GM21423 (cell line): ENCODE results near the gene FEZF2.

Source experiments
- ATAC-seq: cut with Tn5 transposase; IDR thresholded peaks from one replicate; pipeline ENCODE4 v1.9.1; 2021; ENCODE audit warnings: mild to moderate bottlenecking, moderate library complexity; ENCODE audit not compliant: unreplicated experiment

FEZF2 gene

GRCh38 chr3:62332835-62333244, 40.5 kb downstream of the FEZF2 start:
- no peak for ATAC-seq

DNA sequence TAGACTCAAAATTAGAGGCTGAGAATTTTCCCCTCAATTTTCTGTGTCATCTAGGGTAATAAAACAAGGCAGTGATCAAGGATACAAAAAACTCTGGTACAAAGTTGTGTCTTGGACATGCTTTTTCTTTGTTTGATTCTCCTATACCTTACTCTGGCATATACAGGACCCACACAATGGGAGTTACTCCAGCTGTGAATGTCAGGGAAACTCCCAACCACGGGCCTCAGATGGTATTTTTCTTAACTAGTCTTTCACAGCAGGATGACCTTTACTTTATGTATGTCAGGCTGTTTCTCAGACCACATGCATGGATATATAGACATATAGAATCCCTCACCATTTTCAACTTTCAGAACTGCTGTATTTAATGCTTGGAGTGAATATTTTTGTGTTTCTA, 41.3 kb downstream of the FEZF2 start:
- ATAC-seq: peak; percentile 60

GRCh38 chr3:62329971-62330370, 43.4 kb downstream of the FEZF2 start:
- ATAC-seq: no peak

DNA sequence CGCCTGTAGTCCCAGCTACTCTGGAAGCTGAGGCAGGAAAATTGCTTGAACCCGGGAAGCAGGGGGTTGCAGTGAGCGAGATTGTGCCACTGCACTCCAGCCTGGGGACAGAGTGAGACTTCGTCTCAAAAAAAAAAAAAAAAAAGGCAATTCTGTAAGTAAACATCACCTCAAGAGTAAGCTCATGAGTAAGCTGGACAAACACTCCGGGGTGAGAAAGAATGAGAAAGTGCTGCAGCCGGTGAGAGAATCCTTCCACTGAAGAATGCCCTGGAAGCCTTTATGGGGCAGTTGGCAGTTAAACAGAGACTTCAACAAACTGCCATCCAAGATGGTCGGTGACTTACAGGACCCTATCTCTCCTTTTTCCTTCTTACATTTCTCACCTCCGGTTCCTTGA, 47.5 kb downstream of the FEZF2 start:
- ATAC-seq: no peak

- ATAC-seq: no peak
These were observed 50.1 kb downstream of the FEZF2 start for GRCh38 chr3:62323241-62323640.
